Measurements from ENCODE around the gene LIMD2. TPM values are rescaled to one million over a fixed set of nuclear protein-coding genes. Genes with fewer than 3 reads are reported as not detected.

LIMD2 gene
- total and polyA plus RNA-seq, 2 experiments from 2014 or later = 20.7 to 31.1 TPM

- TF ChIP-seq, protein P1, sequence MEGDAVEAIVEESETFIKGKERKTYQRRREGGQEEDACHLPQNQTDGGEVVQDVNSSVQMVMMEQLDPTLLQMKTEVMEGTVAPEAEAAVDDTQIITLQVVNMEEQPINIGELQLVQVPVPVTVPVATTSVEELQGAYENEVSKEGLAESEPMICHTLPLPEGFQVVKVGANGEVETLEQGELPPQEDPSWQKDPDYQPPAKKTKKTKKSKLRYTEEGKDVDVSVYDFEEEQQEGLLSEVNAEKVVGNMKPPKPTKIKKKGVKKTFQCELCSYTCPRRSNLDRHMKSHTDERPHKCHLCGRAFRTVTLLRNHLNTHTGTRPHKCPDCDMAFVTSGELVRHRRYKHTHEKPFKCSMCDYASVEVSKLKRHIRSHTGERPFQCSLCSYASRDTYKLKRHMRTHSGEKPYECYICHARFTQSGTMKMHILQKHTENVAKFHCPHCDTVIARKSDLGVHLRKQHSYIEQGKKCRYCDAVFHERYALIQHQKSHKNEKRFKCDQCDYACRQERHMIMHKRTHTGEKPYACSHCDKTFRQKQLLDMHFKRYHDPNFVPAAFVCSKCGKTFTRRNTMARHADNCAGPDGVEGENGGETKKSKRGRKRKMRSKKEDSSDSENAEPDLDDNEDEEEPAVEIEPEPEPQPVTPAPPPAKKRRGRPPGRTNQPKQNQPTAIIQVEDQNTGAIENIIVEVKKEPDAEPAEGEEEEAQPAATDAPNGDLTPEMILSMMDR (IDR thresholded peaks at IDR 0.05; ENCODE audit: poor library complexity) = no peak
- TF ChIP-seq EZH2phosphoT487 (IDR thresholded peaks at IDR 0.05; ENCODE audit: low read depth, severe bottlenecking, unreplicated experiment) = no peak
- no peak for TF ChIP-seq EZH2 (IDR thresholded peaks at IDR 0.05; ENCODE audit: borderline replicate concordance)
- DNase-seq (ENCODE audit: low spot score) = no peak
- Histone ChIP-seq H4K20me1 (ENCODE audit: insufficient read depth, poor library complexity, severe bottlenecking) (no peaks in the 10 kb centered on the region), H3K4me1 (ENCODE audit: insufficient read depth) (no peaks in the 10 kb centered on the region), H3K27ac (no peak overlapping the region), H3K27me3 (no peaks in the 10 kb centered on the region), H3K9me2 (replicated peaks; ENCODE audit: insufficient read depth) (no peaks in the 10 kb centered on the region), H3K4me3 (no peak overlapping the region), H3K4me2 (no peak overlapping the region), H3K79me2 (no peaks in the 10 kb centered on the region), H3K36me3 (replicated peaks; ENCODE audit: insufficient read depth, low read depth) (no peaks in the 10 kb centered on the region), H3K9me3 (ENCODE audit: low read depth) (no peaks in the 10 kb centered on the region), H2AFZ (no peak overlapping the region)
- WGBS (ENCODE audit: low lambda C conversion rate, missing lambda C conversion rate) = 84% methylated on average over 5 of the region's 5 CpGs
Measured at GRCh38 chr17:63665527-63666214, 34.3 kb downstream of the LIMD2 start.

DNA sequence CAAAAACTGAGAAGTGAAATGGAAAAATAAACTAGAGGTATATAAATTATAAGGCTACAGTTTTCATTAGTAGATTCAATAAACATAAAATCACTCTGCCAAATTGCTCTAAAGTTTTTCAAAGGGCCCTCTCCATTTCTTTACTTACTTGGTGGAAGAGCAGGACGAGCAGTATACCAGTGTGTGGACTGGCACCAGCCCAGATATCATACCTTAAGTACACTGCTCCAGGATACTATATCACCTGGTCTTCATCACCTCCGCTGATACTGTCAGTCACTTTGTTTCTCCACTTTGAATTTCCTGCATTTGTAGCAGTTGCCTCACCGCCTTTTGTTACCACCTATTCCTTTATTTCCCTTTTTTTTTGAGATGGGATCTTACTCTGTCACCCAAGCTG, 40.1 kb downstream of the LIMD2 start:
- DNase-seq (ENCODE audit: low spot score) = no peak
- no peaks in the 10 kb centered on the region for H3K36me3 ChIP-seq (replicated peaks; ENCODE audit: insufficient read depth, low read depth)
- H4K20me1 ChIP-seq (ENCODE audit: insufficient read depth, poor library complexity, severe bottlenecking) = no peaks in the 10 kb centered on the region
- no peak overlapping the region for H3K4me3 ChIP-seq
- 90% methylated on average over 3 of the region's 3 CpGs for WGBS (ENCODE audit: low lambda C conversion rate, missing lambda C conversion rate)
- no peaks in the 10 kb centered on the region for H3K9me2 ChIP-seq (replicated peaks; ENCODE audit: insufficient read depth)
- H3K27me3 ChIP-seq = no peaks in the 10 kb centered on the region
- no peaks in the 10 kb centered on the region for H3K79me2 ChIP-seq
- no peaks in the 10 kb centered on the region for H3K4me1 ChIP-seq (ENCODE audit: insufficient read depth)
- H2AFZ ChIP-seq = no peak overlapping the region
- no peak overlapping the region for H3K4me2 ChIP-seq
- H3K27ac ChIP-seq = no peak overlapping the region
- TF ChIP-seq EZH2phosphoT487 (IDR thresholded peaks at IDR 0.05; ENCODE audit: low read depth, severe bottlenecking, unreplicated experiment) (no peak), EZH2 (IDR thresholded peaks at IDR 0.05; ENCODE audit: borderline replicate concordance) (no peak)
- TF ChIP-seq, protein P1 (IDR thresholded peaks at IDR 0.05; ENCODE audit: poor library complexity) = no peak
- H3K9me3 ChIP-seq (ENCODE audit: low read depth) = no peaks in the 10 kb centered on the region

DNA sequence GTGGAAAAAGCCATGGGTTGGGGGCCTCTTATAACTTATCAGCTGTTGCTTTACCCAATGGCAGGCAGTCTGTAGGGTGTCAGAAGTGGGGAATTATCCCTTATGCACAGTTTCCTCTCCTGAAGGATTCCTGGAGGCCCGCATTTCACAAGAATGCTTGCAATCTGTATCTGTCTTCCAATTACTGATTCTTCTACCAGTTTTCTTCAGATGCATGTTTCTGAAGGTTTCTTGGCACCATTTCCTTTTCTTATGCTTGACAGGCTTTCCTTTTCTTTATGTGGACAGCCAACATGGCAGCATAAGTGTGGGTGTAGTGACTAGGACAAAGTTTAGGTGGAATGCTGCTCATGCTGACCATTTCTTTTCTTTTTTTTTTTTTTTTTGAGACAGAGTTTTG, 41.6 kb downstream of the LIMD2 start:
- no peak overlapping the region for H2AFZ ChIP-seq
- no peaks in the 10 kb centered on the region for H3K79me2 ChIP-seq
- DNase-seq (ENCODE audit: low spot score) = no peak
- no peaks in the 10 kb centered on the region for H3K9me3 ChIP-seq (ENCODE audit: low read depth)
- no peak overlapping the region for H3K4me2 ChIP-seq
- TF ChIP-seq EZH2phosphoT487 (IDR thresholded peaks at IDR 0.05; ENCODE audit: low read depth, severe bottlenecking, unreplicated experiment) (no peak), EZH2 (IDR thresholded peaks at IDR 0.05; ENCODE audit: borderline replicate concordance) (no peak)
- TF ChIP-seq, protein P1 (IDR thresholded peaks at IDR 0.05; ENCODE audit: poor library complexity) = no peak
- no peaks in the 10 kb centered on the region for H3K4me1 ChIP-seq (ENCODE audit: insufficient read depth)
- no peaks in the 10 kb centered on the region for H3K27me3 ChIP-seq
- no peak overlapping the region for H3K27ac ChIP-seq
- WGBS (ENCODE audit: low lambda C conversion rate, missing lambda C conversion rate) = 65% methylated on average over 1 of the region's 1 CpG
- H3K4me3 ChIP-seq = no peak overlapping the region
- H4K20me1 ChIP-seq (ENCODE audit: insufficient read depth, poor library complexity, severe bottlenecking) = no peaks in the 10 kb centered on the region
- H3K36me3 ChIP-seq (replicated peaks; ENCODE audit: insufficient read depth, low read depth) = no peaks in the 10 kb centered on the region
- H3K9me2 ChIP-seq (replicated peaks; ENCODE audit: insufficient read depth) = no peaks in the 10 kb centered on the region

Data from hepatocyte (in vitro differentiated cells).